Caco-2 (cell line): Measurements from ENCODE around the gene CFAP54. TPM values are rescaled to one million over a fixed set of nuclear protein-coding genes. Genes with fewer than 3 reads are reported as not detected.

ENCODE experiments used
- BruUV-seq: library from RNA; stranded (reverse); fragments of 400-500 nt; replicated peaks from 2 replicates; lab custom pipeline; 2021; lab: Mats Ljungman, UMichigan
- CTCF ChIA-PET: fragments of 300-600 bp; sonication (Branson Sonifier 250); formaldehyde crosslinking; loops from one replicate; lab custom pipeline; 2022; ENCODE audit warnings: antibody characterized with exemption; lab: Charles Lee
- POLR2A ChIA-PET: fragments of 300-600 bp; sonication (Branson Sonifier 250); formaldehyde crosslinking; loops from one replicate; lab custom pipeline; 2022; ENCODE audit warnings: antibody characterized with exemption; lab: Charles Lee
- DNase-seq, 2 experiments: peaks; one replicate each; pipeline versions ENCODE4 v3.0.0 to v3.0.0-alpha.2; 2020 to 2022
- H3K27me3 ChIP-seq: replicated peaks from 2 replicates; pipeline ENCODE4 v1.6.0; 2011; ENCODE audit warnings: low read length; ENCODE audit not compliant: control insufficient read depth, insufficient read depth
- H3K36me3 ChIP-seq: 2 replicates; pipeline ENCODE4 v1.5.1; 2011; ENCODE audit warnings: low read length; ENCODE audit not compliant: control insufficient read depth, insufficient read depth
- H3K4me1 ChIP-seq: fragments of 250-450 bp; sonication (Bioruptor Pico); 2 replicates; pipeline ENCODE4 v1.5.1; 2020; ENCODE audit warnings: mild to moderate bottlenecking
- H3K4me3 ChIP-seq: 2 replicates; pipeline ENCODE4 v1.5.1; 2011; ENCODE audit warnings: low read depth, mild to moderate bottlenecking, control low read depth, low read length
- H3K9me3 ChIP-seq: fragments of 250-450 bp; sonication (Bioruptor Pico); 2 replicates; pipeline ENCODE4 v1.5.1; 2020; ENCODE audit warnings: mild to moderate bottlenecking, moderate library complexity
- H3K27ac Mint-ChIP-seq: one replicate; pipeline ENCODE4 v1.8.0; 2022; ENCODE audit warnings: mixed read lengths; ENCODE audit not compliant: unreplicated experiment
- H3K27me3 Mint-ChIP-seq: one replicate; pipeline ENCODE4 v1.8.0; 2022; ENCODE audit warnings: mixed read lengths; ENCODE audit not compliant: insufficient read depth, unreplicated experiment
- H3K36me3 Mint-ChIP-seq: one replicate; pipeline ENCODE4 v1.8.0; 2022; ENCODE audit warnings: mild to moderate bottlenecking, mixed read lengths; ENCODE audit not compliant: insufficient read depth, unreplicated experiment
- H3K4me1 Mint-ChIP-seq: one replicate; pipeline ENCODE4 v1.8.0; 2022; ENCODE audit warnings: low read depth, mixed read lengths; ENCODE audit not compliant: unreplicated experiment
- H3K4me3 Mint-ChIP-seq: one replicate; pipeline ENCODE4 v1.8.0; 2022; ENCODE audit warnings: mild to moderate bottlenecking, moderate library complexity, mixed read lengths; ENCODE audit not compliant: unreplicated experiment
- H3K9me3 Mint-ChIP-seq: one replicate; pipeline ENCODE4 v1.8.0; 2022; ENCODE audit warnings: mixed read lengths; ENCODE audit not compliant: unreplicated experiment
- CTCF ChIP-seq, 2 experiments: fragments of 200-600 bp in 1 of 2; IDR thresholded peaks; 1 replicate in 1 of 2; 2 replicates in 1 of 2; pipeline versions ENCODE4 v1.5.1 to v1.8.0; 2011 to 2022; ENCODE audit warnings: antibody characterized with exemption in 1 of 2, control low read depth in 1 of 2, inconsistent platforms in 1 of 2, low read depth in 1 of 2, low read length in 1 of 2, mild to moderate bottlenecking in 1 of 2, moderate library complexity in 1 of 2; ENCODE audit not compliant: insufficient read depth in 1 of 2, severe bottlenecking in 1 of 2, unreplicated experiment in 1 of 2
- intact Hi-C: fragments of 100-400 bp; cut with micrococcal nuclease; formaldehyde crosslinking; loops from one replicate; pipeline ENCODE4 v1.10.0; 2022; ENCODE audit not compliant: unreplicated experiment
- total RNA-seq: library from RNA; stranded (reverse); gene quantifications from 2 replicates; pipeline ENCODE4 v1.2.3, GENCODE V29; 2022

The CFAP54 gene
- total RNA-seq, 1 experiment from 2014 or later: 0.14 TPM

- no peaks in the 10 kb centered on the region for H3K4me1 ChIP-seq
- Mint-ChIP-seq H3K4me1 (peaks cover 7% of the 10 kb centered on the region), H3K27ac (no peak overlapping the region), H3K27me3 (no peaks in the 10 kb centered on the region), H3K36me3 (no peaks in the 10 kb centered on the region), H3K4me3 (no peak overlapping the region), H3K9me3 (peaks cover 16% of the 10 kb centered on the region)
- H3K36me3 ChIP-seq: no peaks in the 10 kb centered on the region
- TF ChIP-seq CTCF (IDR thresholded peaks at IDR 0.05; ENCODE audit: insufficient read depth in 1 of 2, low read depth in 1 of 2, low read length in 1 of 2, severe bottlenecking in 1 of 2, unreplicated experiment in 1 of 2): no peak
- BruUV-seq: no TSS peak
- H3K27me3 ChIP-seq: no peaks in the 10 kb centered on the region
- no peak overlapping the region for H3K4me3 ChIP-seq
- ChIA-PET CTCF (no interaction called here), POLR2A (no interaction called here)
- intact Hi-C loops: no loop called here
- H3K9me3 ChIP-seq: no peaks in the 10 kb centered on the region; the same call in 1 of the 2 replicates
- DNase-seq: no peak
These were observed 383.6 kb downstream of the CFAP54 start for GRCh38 chr12:96872961-96873360.

- H3K4me1 Mint-ChIP-seq: peaks cover 13% of the 10 kb centered on the region
- peaks cover 16% of the 10 kb centered on the region for H3K9me3 Mint-ChIP-seq
- no peak for TF ChIP-seq CTCF (IDR thresholded peaks at IDR 0.05; ENCODE audit: insufficient read depth in 1 of 2, low read depth in 1 of 2, low read length in 1 of 2, severe bottlenecking in 1 of 2, unreplicated experiment in 1 of 2)
- ChIA-PET CTCF (no interaction called here), POLR2A (no interaction called here)
- Histone ChIP-seq H3K9me3 (no peaks in the 10 kb centered on the region; the same call in 1 of the 2 replicates), H3K4me1 (no peaks in the 10 kb centered on the region; the same call in 1 of the 2 replicates), H3K27me3 (no peaks in the 10 kb centered on the region), H3K36me3 (no peaks in the 10 kb centered on the region), H3K4me3 (no peak overlapping the region)
- intact Hi-C loops: no loop called here
- no peaks in the 10 kb centered on the region for H3K36me3 Mint-ChIP-seq
- no peaks in the 10 kb centered on the region for H3K27me3 Mint-ChIP-seq
- no TSS peak for BruUV-seq
- H3K4me3 Mint-ChIP-seq: no peak overlapping the region
- DNase-seq: no peak
- no peak overlapping the region for H3K27ac Mint-ChIP-seq
These were observed 384.8 kb downstream of the CFAP54 start for GRCh38 chr12:96874211-96874610.

- Histone ChIP-seq H3K9me3 (no peaks in the 10 kb centered on the region; the same call in 1 of the 2 replicates), H3K4me1 (no peaks in the 10 kb centered on the region; the same call in 1 of the 2 replicates), H3K4me3 (no peak overlapping the region), H3K36me3 (no peaks in the 10 kb centered on the region), H3K27me3 (no peaks in the 10 kb centered on the region)
- BruUV-seq: no TSS peak
- peaks cover 25% of the 10 kb centered on the region for H3K9me3 Mint-ChIP-seq
- DNase-seq: no peak
- CTCF ChIA-PET: no interaction called here
- H3K4me3 Mint-ChIP-seq: no peak overlapping the region
- POLR2A ChIA-PET: no interaction called here
- H3K4me1 Mint-ChIP-seq: peaks cover 13% of the 10 kb centered on the region
- intact Hi-C loops: no loop called here
- no peaks in the 10 kb centered on the region for H3K27me3 Mint-ChIP-seq
- no peak for TF ChIP-seq CTCF (IDR thresholded peaks at IDR 0.05; ENCODE audit: insufficient read depth in 1 of 2, low read depth in 1 of 2, low read length in 1 of 2, severe bottlenecking in 1 of 2, unreplicated experiment in 1 of 2)
- no peaks in the 10 kb centered on the region for H3K36me3 Mint-ChIP-seq
- no peak overlapping the region for H3K27ac Mint-ChIP-seq
These were observed 387.6 kb downstream of the CFAP54 start for GRCh38 chr12:96876966-96877365.
